ENCODE results near the gene RNF7. TPM values are rescaled to one million over a fixed set of nuclear protein-coding genes. Genes with fewer than 3 reads are reported as not detected.
A peak's percentile ranks its signal among the peaks of the same experiment; 100 is the strongest.

The RNF7 gene
- polyA plus RNA-seq, 3 donors: 92.2 to 206 (median 187) TPM

DNA sequence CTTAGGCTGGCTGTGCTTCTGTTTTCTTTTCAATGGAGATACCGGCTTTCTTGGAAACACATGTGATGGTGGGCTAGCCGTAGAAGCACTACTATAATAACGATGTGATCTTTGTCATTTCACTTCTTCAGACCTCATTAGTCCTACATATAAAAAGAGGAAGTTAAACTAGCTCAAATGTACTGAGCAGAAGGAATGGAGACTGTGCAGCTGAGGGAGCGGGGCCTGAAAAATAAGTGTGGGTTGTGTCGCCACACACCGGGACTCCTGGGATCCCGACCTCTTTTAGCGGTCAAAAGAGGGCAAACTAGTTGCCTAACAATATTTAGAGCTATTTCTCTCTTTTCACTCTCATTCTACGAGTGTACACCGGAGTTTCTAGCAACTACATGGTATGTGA is 1.0 kb upstream of the RNF7 start:
- Histone ChIP-seq H3K27me3 (ENCODE audit: control insufficient read depth in 2 of 2, insufficient read depth in 2 of 2, low read length in 2 of 2) (no peaks in the 10 kb centered on the region), H3K4me3 (replicated peaks in 1 of 3; ENCODE audit: low read depth in 2 of 3, low read length in 3 of 3) (peak overlapping the region in 2 of 3 experiments; percentile 20 to 59), H3K4me1 (ENCODE audit: control insufficient read depth in 1 of 2, insufficient read depth in 2 of 2, low read length in 2 of 2) (peaks cover 25 to 37% of the 10 kb centered on the region in 2 donors), H3K79me2 (ENCODE audit: insufficient read depth, low read length) (peaks cover 40% of the 10 kb centered on the region), H3K9ac (ENCODE audit: insufficient read depth, low read length, poor library complexity, severe bottlenecking) (no peak overlapping the region), H4K20me1 (ENCODE audit: insufficient read depth, low read length) (peaks cover 14% of the 10 kb centered on the region), H3K4me2 (replicated peaks; ENCODE audit: extremely low read depth, low read length, poor library complexity, severe bottlenecking) (peak overlapping the region; percentile 80), H3K27ac (ENCODE audit: low read depth in 1 of 2, low read length in 2 of 2) (peak overlapping the region; percentile 50 to 84), H3K36me3 (replicated peaks in 1 of 2; ENCODE audit: control insufficient read depth in 1 of 2, insufficient read depth in 2 of 2, low read length in 2 of 2) (peaks cover 0 to 3% of the 10 kb centered on the region in 2 donors), H3K9me3 (replicated peaks in 1 of 2; ENCODE audit: control insufficient read depth in 1 of 2, insufficient read depth in 1 of 2, low read length in 2 of 2) (no peaks in the 10 kb centered on the region), H2AFZ (ENCODE audit: insufficient read depth, low read depth, low read length, poor library complexity, severe bottlenecking) (peak overlapping the region; percentile 68)
- intact Hi-C loops (cut with micrococcal nuclease): loop anchor here (5.0 to 10.0 kb wide), 4 partner anchors 52 to 252 kb away; partner anchors contain the start of gene RASA2 (in 1 of the 2)
- TF ChIP-seq, protein P1, sequence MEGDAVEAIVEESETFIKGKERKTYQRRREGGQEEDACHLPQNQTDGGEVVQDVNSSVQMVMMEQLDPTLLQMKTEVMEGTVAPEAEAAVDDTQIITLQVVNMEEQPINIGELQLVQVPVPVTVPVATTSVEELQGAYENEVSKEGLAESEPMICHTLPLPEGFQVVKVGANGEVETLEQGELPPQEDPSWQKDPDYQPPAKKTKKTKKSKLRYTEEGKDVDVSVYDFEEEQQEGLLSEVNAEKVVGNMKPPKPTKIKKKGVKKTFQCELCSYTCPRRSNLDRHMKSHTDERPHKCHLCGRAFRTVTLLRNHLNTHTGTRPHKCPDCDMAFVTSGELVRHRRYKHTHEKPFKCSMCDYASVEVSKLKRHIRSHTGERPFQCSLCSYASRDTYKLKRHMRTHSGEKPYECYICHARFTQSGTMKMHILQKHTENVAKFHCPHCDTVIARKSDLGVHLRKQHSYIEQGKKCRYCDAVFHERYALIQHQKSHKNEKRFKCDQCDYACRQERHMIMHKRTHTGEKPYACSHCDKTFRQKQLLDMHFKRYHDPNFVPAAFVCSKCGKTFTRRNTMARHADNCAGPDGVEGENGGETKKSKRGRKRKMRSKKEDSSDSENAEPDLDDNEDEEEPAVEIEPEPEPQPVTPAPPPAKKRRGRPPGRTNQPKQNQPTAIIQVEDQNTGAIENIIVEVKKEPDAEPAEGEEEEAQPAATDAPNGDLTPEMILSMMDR (IDR thresholded peaks at IDR 0.05): no peak
- peaks cover 49% of the 10 kb centered on the region for H3K4me1 Mint-ChIP-seq
- peak overlapping the region; percentile 85 to 95 (median 93) for H3K27ac Mint-ChIP-seq
- peaks cover 0 to 3% of the 10 kb centered on the region in 2 donors for H3K36me3 Mint-ChIP-seq
- no peaks in the 10 kb centered on the region for H3K9me3 Mint-ChIP-seq
- H3K4me3 Mint-ChIP-seq: peak overlapping the region; percentile 66 to 84
- no peaks in the 10 kb centered on the region for H3K27me3 Mint-ChIP-seq (ENCODE audit: low read depth in 3 of 3)
- no CpG with 5 or more reads among the region's 10 CpGs for WGBS (ENCODE audit: insufficient coverage)
- DNase-seq: peak; percentile 42 to 64 (median 54)

DNA sequence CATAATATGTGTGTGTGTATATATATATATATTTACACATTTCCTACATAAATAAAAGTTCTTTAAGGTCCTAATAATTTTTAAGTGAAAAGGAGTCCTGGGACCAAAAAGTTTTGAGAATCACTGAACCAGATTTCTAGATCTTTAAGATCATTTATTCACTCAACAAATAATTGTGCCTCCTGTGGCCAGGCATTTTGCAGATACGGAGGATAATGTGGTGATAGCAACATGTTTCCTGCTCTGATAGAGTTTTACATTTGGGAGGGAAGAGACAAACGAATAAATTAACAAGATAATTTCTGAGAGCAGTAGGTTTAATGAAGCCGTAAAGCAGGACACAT is 448 bp upstream of the RNF7 start:
- Histone ChIP-seq H3K4me3 (replicated peaks in 1 of 3; ENCODE audit: low read depth in 2 of 3, low read length in 3 of 3) (peak overlapping the region in 2 of 3 experiments; percentile 32 to 87), H3K9ac (ENCODE audit: insufficient read depth, low read length, poor library complexity, severe bottlenecking) (peak overlapping the region; percentile 96), H3K27me3 (ENCODE audit: control insufficient read depth in 2 of 2, insufficient read depth in 2 of 2, low read length in 2 of 2) (no peaks in the 10 kb centered on the region), H4K20me1 (ENCODE audit: insufficient read depth, low read length) (peaks cover 20% of the 10 kb centered on the region), H3K79me2 (ENCODE audit: insufficient read depth, low read length) (peaks cover 46% of the 10 kb centered on the region), H3K9me3 (replicated peaks in 1 of 2; ENCODE audit: control insufficient read depth in 1 of 2, insufficient read depth in 1 of 2, low read length in 2 of 2) (no peaks in the 10 kb centered on the region), H3K4me1 (ENCODE audit: control insufficient read depth in 1 of 2, insufficient read depth in 2 of 2, low read length in 2 of 2) (peaks cover 25 to 37% of the 10 kb centered on the region in 2 donors), H3K27ac (ENCODE audit: low read depth in 1 of 2, low read length in 2 of 2) (peak overlapping the region; percentile 45 to 99), H3K4me2 (replicated peaks; ENCODE audit: extremely low read depth, low read length, poor library complexity, severe bottlenecking) (peak overlapping the region; percentile 80), H3K36me3 (replicated peaks in 1 of 2; ENCODE audit: control insufficient read depth in 1 of 2, insufficient read depth in 2 of 2, low read length in 2 of 2) (peaks cover 5 to 6% of the 10 kb centered on the region in 2 donors), H2AFZ (ENCODE audit: insufficient read depth, low read depth, low read length, poor library complexity, severe bottlenecking) (peak overlapping the region; percentile 55)
- TF ChIP-seq, protein P1 (IDR thresholded peaks at IDR 0.05): no peak
- no peaks in the 10 kb centered on the region for H3K9me3 Mint-ChIP-seq
- intact Hi-C loops (cut with micrococcal nuclease): loop anchor here (2.0 to 10.0 kb wide), 5 partner anchors 53 to 253 kb away; partner anchors contain the start of gene RASA2 (in 1 of the 2)
- no peak for DNase-seq
- no peaks in the 10 kb centered on the region for H3K27me3 Mint-ChIP-seq (ENCODE audit: low read depth in 3 of 3)
- peak overlapping the region; percentile 87 to 98 (median 94) for H3K27ac Mint-ChIP-seq
- H3K4me1 Mint-ChIP-seq: peaks cover 51% of the 10 kb centered on the region
- peak overlapping the region; percentile 28 to 85 for H3K4me3 Mint-ChIP-seq
- peaks cover 3 to 7% of the 10 kb centered on the region in 2 donors for H3K36me3 Mint-ChIP-seq
- WGBS (ENCODE audit: insufficient coverage): 0% methylated on average over 2 of the region's 3 CpGs

All from CD14-positive monocyte (primary cell).